Coronary artery (tissue), 2 donors: Measurements from ENCODE around the gene SNF8.
"Not testable (repeated sequence)": the region's sequence is repeated elsewhere in the genome, so short reads cannot be mapped to it uniquely, and the experiment has no call there.

ENCODE experiments used
- DNase-seq: peaks from one replicate; pipeline ENCODE4 v3.0.0-alpha.2; 2017; ENCODE audit warnings: low spot score
- H3K27ac ChIP-seq, 2 donors: fragments of 200-600 bp; sonication (generic); one replicate each; pipeline ENCODE4 v1.5.1; 2016 to 2019
- H3K4me3 ChIP-seq: fragments of 200-600 bp; sonication (generic); 2 replicates; pipeline ENCODE4 v1.5.1; 2016; ENCODE audit warnings: mild to moderate bottlenecking, moderate library complexity
- CTCF ChIP-seq: fragments of 200-600 bp; sonication (generic); IDR thresholded peaks from one replicate; pipeline ENCODE4 v1.5.1; 2019; ENCODE audit warnings: antibody characterized with exemption

Gene SNF8

GRCh38 chr17:48961516-48962233, 17.0 kb upstream of the SNF8 start:
- DNase-seq, result no peak
- no peak for TF ChIP-seq CTCF
- no peak overlapping the region for H3K27ac ChIP-seq
- no peak overlapping the region for H3K4me3 ChIP-seq

- no peak for TF ChIP-seq CTCF
- no peak for DNase-seq
Measured at GRCh38 chr17:48960834-48961515, 16.3 kb upstream of the SNF8 start.

GRCh38 chr17:48954300-48954755, 9.7 kb upstream of the SNF8 start:
- no peak for TF ChIP-seq CTCF
- no peak for DNase-seq
- no peak overlapping the region for H3K4me3 ChIP-seq
- H3K27ac ChIP-seq, result no peak overlapping the region

More at GRCh38 chr17:48960834-48961515, 16.3 kb upstream of the SNF8 start:
- Histone ChIP-seq H3K27ac (no peak overlapping the region), H3K4me3 (no peak overlapping the region)

GRCh38 chr17:48952904-48953303, 8.3 kb upstream of the SNF8 start:
- DNase-seq, result no peak
- no peak for TF ChIP-seq CTCF
- no peak overlapping the region for H3K4me3 ChIP-seq

GRCh38 chr17:48951572-48951971, 6.9 kb upstream of the SNF8 start:
- Histone ChIP-seq H3K4me3 (no peak overlapping the region), H3K27ac (no peak overlapping the region)
- DNase-seq, result no peak
- no peak for TF ChIP-seq CTCF

More at GRCh38 chr17:48952904-48953303, 8.3 kb upstream of the SNF8 start:
- no peak overlapping the region for H3K27ac ChIP-seq

GRCh38 chr17:48945261-48945651, 614 bp upstream of the SNF8 start:
- H3K4me3 ChIP-seq, result peak overlapping the region; percentile 92
- peak overlapping the region; percentile 85 to 93 for H3K27ac ChIP-seq
- DNase-seq, result not testable (repeated sequence)

- no peak for DNase-seq
- TF ChIP-seq CTCF, result no peak
- Histone ChIP-seq H3K27ac (no peak overlapping the region), H3K4me3 (no peak overlapping the region)
Measured at GRCh38 chr17:48933035-48933434, 11.6 kb downstream of the SNF8 start.
